GM12878 (cell line): ENCODE results near the gene ANKRD16. TPM values are rescaled to one million over a fixed set of nuclear protein-coding genes. Genes with fewer than 3 reads are reported as not detected.

Source experiments
- ATAC-seq: fragments of 200-7000 bp; cut with Tn5 transposase; 3 replicates; pipeline ENCODE4 v1.9.1; 2020; ENCODE audit warnings: mild to moderate bottlenecking, moderate library complexity
- BruUV-seq: library from RNA; stranded (reverse); fragments of 400-500 nt; replicated peaks from 2 replicates; lab custom pipeline; 2021; lab: Mats Ljungman, UMichigan
- CTCF ChIA-PET: fragments of 300-600 bp; sonication (Branson Sonifier 250); formaldehyde crosslinking; extraction: SDS; loops from one replicate; lab custom pipeline; 2021; ENCODE audit warnings: inconsistent platforms; lab: Yijun Ruan, JAX
- POLR2A ChIA-PET: fragments of 350-600 bp; formaldehyde crosslinking; extraction: SDS; loops from one replicate; lab custom pipeline; 2021; ENCODE audit warnings: inconsistent platforms; lab: Charles Lee
- RAD21 ChIA-PET: fragments of 300-600 bp; sonication (Branson Sonifier 250); formaldehyde crosslinking; loops from one replicate; lab custom pipeline; 2023; ENCODE audit warnings: antibody characterized with exemption; ENCODE audit not compliant: unreplicated experiment; lab: Charles Lee
- SMC1A ChIA-PET: fragments of 300-600 bp; sonication (Branson Sonifier 250); formaldehyde crosslinking; loops from one replicate; lab custom pipeline; 2023; ENCODE audit not compliant: unreplicated experiment, uncharacterized antibody; lab: Charles Lee
- DNase-seq: peaks from one replicate; pipeline ENCODE4 v3.0.0-alpha.2; 2011; ENCODE audit warnings: low read depth, low spot score
- FAIRE-seq: peaks from 3 replicates; lab custom pipeline; 2011; peaks lifted over from hg19 to GRCh38; lab: Jason Lieb, UNC
- H2AFZ ChIP-seq: 2 replicates; pipeline ENCODE4 v1.6.0; 2011; ENCODE audit warnings: low read depth, low read length, control low read depth; ENCODE audit not compliant: control insufficient read depth
- H3K27ac ChIP-seq: 2 replicates; pipeline ENCODE4 v1.5.1; 2011; ENCODE audit warnings: control low read depth; ENCODE audit not compliant: control insufficient read depth, insufficient read depth
- H3K27me3 ChIP-seq, 2 experiments: replicated peaks in 1 of 2; 2 replicates each; pipeline versions ENCODE4 v1.6.0 to v1.6.1; 2011; ENCODE audit warnings: low read length in 1 of 2; ENCODE audit not compliant: control insufficient read depth in 2 of 2, insufficient read depth in 2 of 2
- H3K36me3 ChIP-seq, 2 experiments: 2 replicates each; pipeline ENCODE4 v1.5.1; 2011; ENCODE audit warnings: low read length in 1 of 2; ENCODE audit not compliant: control insufficient read depth in 2 of 2, insufficient read depth in 2 of 2
- H3K4me1 ChIP-seq: 2 replicates; pipeline ENCODE4 v1.6.1; 2011; ENCODE audit warnings: mild to moderate bottlenecking, low read length, moderate library complexity, mixed read lengths; ENCODE audit not compliant: control insufficient read depth, insufficient read depth
- H3K4me2 ChIP-seq: 2 replicates; pipeline ENCODE4 v1.6.0; 2011; ENCODE audit warnings: control low read depth; ENCODE audit not compliant: control insufficient read depth, insufficient read depth
- H3K4me3 ChIP-seq: fragments of 200-600 bp; sonication (generic); 2 replicates; pipeline ENCODE4 v1.5.1; 2016
- H3K79me2 ChIP-seq: 2 replicates; pipeline ENCODE4 v1.6.0; 2011; ENCODE audit warnings: low read length; ENCODE audit not compliant: control insufficient read depth, insufficient read depth
- H3K9ac ChIP-seq: 2 replicates; pipeline ENCODE4 v1.8.0; 2011; ENCODE audit warnings: low read length, control low read depth, mixed read lengths; ENCODE audit not compliant: control insufficient read depth, insufficient read depth
- H3K9me3 ChIP-seq: replicated peaks from 3 replicates; pipeline ENCODE4 v1.5.1; 2011; ENCODE audit warnings: mild to moderate bottlenecking, low read length; ENCODE audit not compliant: control insufficient read depth, insufficient read depth
- H4K20me1 ChIP-seq: 2 replicates; pipeline ENCODE4 v1.6.0; 2011; ENCODE audit not compliant: control insufficient read depth, insufficient read depth
- BHLHE40 ChIP-seq, 2 experiments: fragments of 450-650 bp in 1 of 2; IDR thresholded peaks; 2 replicates each; pipeline ENCODE4 v1.6.1; 2011 to 2017; ENCODE audit warnings: low read depth in 2 of 2, borderline replicate concordance in 1 of 2, improper control_type of control experiment in 1 of 2, low read length in 1 of 2, mild to moderate bottlenecking in 1 of 2
- GABPA ChIP-seq: IDR thresholded peaks from 2 replicates; pipeline ENCODE4 v1.6.1; 2014; ENCODE audit warnings: antibody characterized with exemption, low read depth, mild to moderate bottlenecking, inconsistent platforms
- JUNB ChIP-seq: IDR thresholded peaks from 2 replicates; pipeline ENCODE4 v1.6.1; 2016; ENCODE audit warnings: antibody characterized with exemption, mild to moderate bottlenecking
- MXI1 ChIP-seq: fragments of 150-350 bp; IDR thresholded peaks from 2 replicates; pipeline ENCODE4 v1.6.1; 2011; ENCODE audit warnings: low read depth, mild to moderate bottlenecking, inconsistent platforms, low read length, improper control_type of control experiment
- NR2C1 ChIP-seq: fragments of 450-650 bp; IDR thresholded peaks from 2 replicates; pipeline ENCODE4 v1.6.1; 2017; ENCODE audit warnings: antibody characterized with exemption, mild to moderate bottlenecking, moderate library complexity
- SPI1 ChIP-seq: IDR thresholded peaks from 2 replicates; pipeline ENCODE4 v1.6.1; 2011; ENCODE audit warnings: low read depth, mild to moderate bottlenecking, low read length, moderate library complexity, borderline replicate concordance; ENCODE audit not compliant: insufficient read depth
- STAT3 ChIP-seq: IDR thresholded peaks from 2 replicates; pipeline ENCODE4 v1.6.1; 2011; ENCODE audit warnings: low read depth, low read length, improper control_type of control experiment
- ZBTB40 ChIP-seq: fragments of 450-650 bp; IDR thresholded peaks from 2 replicates; pipeline ENCODE4 v1.6.1; 2016; ENCODE audit warnings: mild to moderate bottlenecking, moderate library complexity, borderline replicate concordance
- ZNF217 ChIP-seq: fragments of 450-650 bp; IDR thresholded peaks from 2 replicates; pipeline ENCODE4 v1.6.1; 2017; ENCODE audit warnings: antibody characterized with exemption, mild to moderate bottlenecking
- WGBS: methylation state at CpG from one replicate; pipeline ENCODE4 v1.1.6; 2016; ENCODE audit warnings: low lambda C conversion rate; ENCODE audit not compliant: insufficient replicate concordance, insufficient coverage; ENCODE audit errors: missing lambda C conversion rate; 5-methylcytosine and 5-hydroxymethylcytosine counted together
- in situ Hi-C: fragments of 300-500 bp; cut with MboI; formaldehyde crosslinking; loops from 9 replicates; pipeline ENCODE4 v1.14.3; 2018; ENCODE audit warnings: mixed read lengths
- intact Hi-C: fragments of 100-400 bp; cut with micrococcal nuclease; formaldehyde crosslinking; loops from one replicate; pipeline ENCODE4 v1.14.2; 2022; ENCODE audit not compliant: unreplicated experiment
- polyA plus RNA-seq, 11 experiments: library from polyadenylated mRNA; depleted of rRNA in 4 of 11; unstranded in 6 of 11; stranded (reverse) in 5 of 11; fragments of >200 nt; fragmentation: Nextera tagmentation in 4 of 11; fragmentation: Illumina TruSeq in 1 of 11; extraction: Ambion mirVana in 4 of 11; extraction: Trizol in 1 of 11; gene quantifications; 1 replicate in 1 of 11; 2 replicates in 10 of 11; pipeline versions ENCODE4 v1.2.1 to v1.2.3, GENCODE V29; 2011 to 2016; ENCODE audit warnings: inconsistent platforms in 2 of 11, missing spikeins in 2 of 11, low read depth in 1 of 11
- total RNA-seq, 4 experiments: library from RNA; depleted of rRNA in 3 of 4; stranded (reverse); fragments of >200 nt in 3 of 4; fragmentation: Illumina TruSeq in 1 of 4; extraction: Trizol in 1 of 4; gene quantifications; 2 replicates each; pipeline versions ENCODE4 v1.2.1 to v1.2.3, GENCODE V29; 2013 to 2021
- TF ChIP-seq, protein P1 (sequence below): fragments of 450-650 bp; formaldehyde crosslinking; IDR thresholded peaks from 2 replicates; pipeline ENCODE4 v1.4.0; 2020; ENCODE audit warnings: mild to moderate bottlenecking, moderate library complexity

ANKRD16 gene
- total and polyA plus RNA-seq, 10 of the 15 experiments (the other 5 are each of a cell fraction or from before 2014, with no cell fraction given): 0.57 to 13.6 (median 4.4) TPM

GRCh38 chr10:5930272-5930671 lies 40.6 kb upstream of the ANKRD16 start:
- ChIA-PET SMC1A (interaction anchor here (0.8 kb wide), 1 partner anchor 35 kb away, joined by 3 read pairs; no protein-coding TSS in a partner anchor), CTCF (no interaction called here), POLR2A (no interaction called here), RAD21 (no interaction called here)
- no peak for TF ChIP-seq JUNB
- no peak for TF ChIP-seq STAT3
- no peak for TF ChIP-seq BHLHE40 (IDR thresholded peaks at IDR 0.05; ENCODE audit: borderline replicate concordance in 1 of 2, low read depth in 2 of 2, low read length in 1 of 2)
- TF ChIP-seq ZNF217: no peak
- TF ChIP-seq, protein P1, sequence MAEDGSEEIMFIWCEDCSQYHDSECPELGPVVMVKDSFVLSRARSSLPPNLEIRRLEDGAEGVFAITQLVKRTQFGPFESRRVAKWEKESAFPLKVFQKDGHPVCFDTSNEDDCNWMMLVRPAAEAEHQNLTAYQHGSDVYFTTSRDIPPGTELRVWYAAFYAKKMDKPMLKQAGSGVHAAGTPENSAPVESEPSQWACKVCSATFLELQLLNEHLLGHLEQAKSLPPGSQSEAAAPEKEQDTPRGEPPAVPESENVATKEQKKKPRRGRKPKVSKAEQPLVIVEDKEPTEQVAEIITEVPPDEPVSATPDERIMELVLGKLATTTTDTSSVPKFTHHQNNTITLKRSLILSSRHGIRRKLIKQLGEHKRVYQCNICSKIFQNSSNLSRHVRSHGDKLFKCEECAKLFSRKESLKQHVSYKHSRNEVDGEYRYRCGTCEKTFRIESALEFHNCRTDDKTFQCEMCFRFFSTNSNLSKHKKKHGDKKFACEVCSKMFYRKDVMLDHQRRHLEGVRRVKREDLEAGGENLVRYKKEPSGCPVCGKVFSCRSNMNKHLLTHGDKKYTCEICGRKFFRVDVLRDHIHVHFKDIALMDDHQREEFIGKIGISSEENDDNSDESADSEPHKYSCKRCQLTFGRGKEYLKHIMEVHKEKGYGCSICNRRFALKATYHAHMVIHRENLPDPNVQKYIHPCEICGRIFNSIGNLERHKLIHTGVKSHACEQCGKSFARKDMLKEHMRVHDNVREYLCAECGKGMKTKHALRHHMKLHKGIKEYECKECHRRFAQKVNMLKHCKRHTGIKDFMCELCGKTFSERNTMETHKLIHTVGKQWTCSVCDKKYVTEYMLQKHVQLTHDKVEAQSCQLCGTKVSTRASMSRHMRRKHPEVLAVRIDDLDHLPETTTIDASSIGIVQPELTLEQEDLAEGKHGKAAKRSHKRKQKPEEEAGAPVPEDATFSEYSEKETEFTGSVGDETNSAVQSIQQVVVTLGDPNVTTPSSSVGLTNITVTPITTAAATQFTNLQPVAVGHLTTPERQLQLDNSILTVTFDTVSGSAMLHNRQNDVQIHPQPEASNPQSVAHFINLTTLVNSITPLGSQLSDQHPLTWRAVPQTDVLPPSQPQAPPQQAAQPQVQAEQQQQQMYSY: no peak
- no peak for TF ChIP-seq GABPA
- no peak for TF ChIP-seq NR2C1
- no peak for TF ChIP-seq SPI1
- no peak for TF ChIP-seq MXI1
- no peak for TF ChIP-seq ZBTB40
- H3K79me2 ChIP-seq: no peaks in the 10 kb centered on the region
- in situ Hi-C loops: no loop called here
- FAIRE-seq (no peak), ATAC-seq (no peak), DNase-seq (no peak)
- WGBS: over 99% methylated on average over 11 of the region's 11 CpGs
- no peak overlapping the region for H3K4me3 ChIP-seq
- H3K9me3 ChIP-seq: no peaks in the 10 kb centered on the region
- no peaks in the 10 kb centered on the region for H4K20me1 ChIP-seq
- H3K4me2 ChIP-seq: no peak overlapping the region
- H2AFZ ChIP-seq: no peak overlapping the region
- intact Hi-C loops: no loop called here
- H3K9ac ChIP-seq: no peak overlapping the region
- H3K4me1 ChIP-seq: no peaks in the 10 kb centered on the region
- BruUV-seq: no TSS peak
- no peaks in the 10 kb centered on the region for H3K27me3 ChIP-seq
- no peak overlapping the region for H3K27ac ChIP-seq
- peaks cover 8 to 44% of the 10 kb centered on the region in 2 experiments for H3K36me3 ChIP-seq
